A549 treated with AZD2906 at 1 μM for 4 hours (cell line): ENCODE results near the gene COQ4. TPM values are rescaled to one million over a fixed set of nuclear protein-coding genes. Genes with fewer than 3 reads are reported as not detected.

Source experiments
- total RNA-seq: library from RNA; stranded (reverse); fragments of 200-300 nt; extraction: Qiagen RNA extraction; gene quantifications from 5 replicates; pipeline ENCODE4 v1.2.3, GENCODE V29; 2022

COQ4 gene
- 52.2 to 61.8 TPM (median 58.9 TPM) in 5 replicates for total RNA-seq

GRCh38 chr9:128322404-128323211 is at the start of gene COQ4, which contains the start of gene TRUB2:
Gene COQ4, plus strand, starts transcription at chr9:128322839. Its CDS starts 20 bp downstream, at chr9:128322859.
Gene TRUB2, minus strand, starts transcription at chr9:128322447. Its CDS starts 39 bp downstream, at chr9:128322408.

DNA sequence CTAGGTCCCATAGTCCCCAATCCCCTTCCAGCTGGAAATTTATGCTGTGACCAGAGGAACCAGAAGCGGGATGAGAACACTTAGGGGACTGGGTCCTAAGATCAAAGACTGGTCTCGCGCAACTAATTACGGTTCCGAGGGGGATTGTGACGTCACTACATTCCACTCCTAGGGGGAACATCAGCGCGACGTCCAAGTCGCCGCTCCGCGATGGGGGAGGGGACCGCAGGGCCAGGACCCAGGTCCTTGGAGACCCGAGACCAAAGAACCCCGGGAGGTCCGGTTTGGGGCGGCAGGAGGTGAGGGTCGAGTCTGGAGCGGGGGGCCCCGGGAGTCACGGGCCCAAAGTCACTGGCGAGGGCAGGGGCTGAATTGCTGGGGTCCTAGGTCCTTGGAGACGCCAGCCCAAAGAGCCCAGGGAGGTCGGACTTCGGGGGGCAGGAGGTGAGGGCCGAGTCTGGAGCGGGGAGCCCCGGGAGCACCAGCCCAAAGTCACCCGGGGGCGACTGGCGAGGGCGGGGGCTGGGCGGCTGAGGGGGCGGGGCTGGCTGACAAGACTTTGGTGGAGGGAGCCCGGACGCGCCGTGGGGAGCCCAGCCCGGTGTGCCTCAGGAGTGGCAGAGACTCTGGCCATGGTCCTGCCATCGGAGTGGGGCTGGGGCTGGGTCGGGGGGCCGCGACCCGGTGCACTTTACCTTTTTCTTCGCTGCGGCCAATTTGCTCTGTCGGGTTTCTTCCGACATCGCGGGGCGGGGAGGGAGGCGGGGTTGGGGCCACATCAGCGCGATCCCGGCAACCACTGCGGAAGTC is 47.2 kb upstream of the COQ4 start, which contains the start of gene GOLGA2:
GOLGA2 (minus strand) TSS at position 810 of the 810 bp plus-strand sequence; CDS start at position 779, 31 bp downstream.

DNA sequence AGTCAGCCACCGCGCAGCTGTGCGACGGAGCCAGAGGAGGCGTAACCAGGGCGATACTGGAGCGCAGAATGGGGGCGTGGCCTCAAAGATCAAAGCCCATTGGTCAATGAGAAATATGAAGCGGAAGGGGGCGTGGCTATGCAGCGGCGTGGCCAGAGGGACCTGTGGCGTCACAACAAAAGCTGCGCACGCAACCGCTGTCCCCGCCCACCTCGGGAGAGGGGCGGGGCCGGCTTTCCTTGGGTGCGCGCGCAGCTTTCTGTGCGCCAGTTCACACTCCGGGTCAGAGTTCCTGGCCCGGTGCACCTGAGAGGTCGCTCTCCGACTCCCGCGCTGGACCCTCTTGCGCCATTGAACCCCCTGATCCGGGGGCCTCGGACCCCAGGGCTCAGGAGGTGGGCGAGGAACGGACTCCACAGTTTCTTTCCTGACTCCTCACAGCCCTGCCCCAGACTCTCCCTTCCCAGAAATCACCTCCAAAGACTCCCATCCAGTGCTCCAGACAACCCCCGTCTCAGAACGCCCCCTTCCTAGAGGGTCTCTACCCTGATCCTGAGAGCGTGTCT is 46.5 kb upstream of the COQ4 start, which contains the start of gene SWI5:
SWI5 (plus strand) TSS at position 269 of the 566 bp plus-strand sequence.

GRCh38 chr9:128339761-128340690 is 17.4 kb downstream of the COQ4 start, which contains the start of gene SLC27A4:
Gene SLC27A4, plus strand, starts transcription at chr9:128340527. Its CDS starts 2,606 bp downstream, at chr9:128343133.

DNA sequence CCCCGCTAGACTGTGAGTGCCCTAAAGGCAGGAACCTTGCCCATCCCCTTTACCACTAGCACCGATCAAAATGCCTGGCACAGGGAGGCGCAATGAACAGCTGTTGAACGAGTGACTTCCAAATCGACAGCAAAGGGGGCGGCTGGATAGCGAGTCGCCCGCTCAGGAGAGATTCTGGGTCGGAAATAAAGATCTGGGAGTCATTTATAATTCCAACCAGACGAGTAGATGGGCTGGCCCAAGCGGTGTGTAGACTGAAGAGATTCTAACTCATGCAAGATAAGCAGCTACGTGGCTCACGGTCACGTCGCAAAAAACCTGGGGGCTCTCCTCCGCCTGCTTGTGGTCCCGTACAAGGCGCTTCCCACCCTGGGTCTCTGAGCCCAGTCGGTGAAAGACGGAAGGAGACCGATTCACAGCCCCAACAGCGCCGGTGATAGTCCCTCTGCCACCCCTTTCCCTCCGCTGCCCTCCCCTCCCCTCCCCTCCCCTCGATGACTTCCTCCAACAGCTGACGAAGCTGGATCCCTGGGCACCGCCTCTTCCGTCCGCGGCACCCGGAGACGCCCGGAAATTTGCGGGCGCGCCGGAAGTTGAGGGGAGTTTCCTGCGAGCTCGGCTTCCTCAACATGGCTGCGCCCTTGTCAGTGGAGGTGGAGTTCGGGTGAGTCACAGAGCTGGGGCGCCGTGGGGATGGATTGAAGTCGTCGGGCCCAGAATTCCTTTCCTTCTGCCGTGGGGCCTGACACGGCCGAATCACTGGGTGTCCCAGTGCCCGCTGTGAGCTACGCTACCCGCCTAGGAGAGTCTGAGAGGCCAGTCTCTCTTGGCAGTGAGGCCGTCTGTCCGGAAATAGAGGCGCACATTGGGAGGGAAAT is 48.4 kb downstream of the COQ4 start, which contains the start of gene URM1:
URM1 (plus strand) TSS at position 623 of the 878 bp plus-strand sequence; CDS start at position 630, 7 bp downstream.

Other genes starting within 250 kb of the COQ4 start
- 78.5 to 99.8 TPM (median 99.1 TPM) in 5 replicates for gene PTGES2, start 195.1 kb upstream of the COQ4 start, total RNA-seq
- gene LCN2, start 173.4 kb upstream of the COQ4 start, total RNA-seq = 3.3 to 6.9 TPM (median 3.6 TPM) in 5 replicates
- 39.5 to 74.4 TPM (median 67.3 TPM) in 5 replicates for gene BBLN, start 162.6 kb upstream of the COQ4 start, total RNA-seq
- 64.7 to 91.5 TPM (median 81.8 TPM) in 5 replicates for gene CIZ1, start 131.3 kb upstream of the COQ4 start, total RNA-seq
- gene DNM1, start 119.5 kb upstream of the COQ4 start, total RNA-seq = 78.9 to 89.5 TPM (median 83.5 TPM) in 5 replicates
- gene GOLGA2, start 46.8 kb upstream of the COQ4 start, total RNA-seq = 43.1 to 47.7 TPM (median 46.4 TPM) in 5 replicates
- 36.5 to 45.8 TPM (median 43.0 TPM) in 5 replicates for gene SWI5, start 46.6 kb upstream of the COQ4 start, total RNA-seq
- gene TRUB2, start 392 bp upstream of the COQ4 start, total RNA-seq = 40.9 to 49.1 TPM (median 46.8 TPM) in 5 replicates
- gene SLC27A4, start 17.7 kb downstream of the COQ4 start, total RNA-seq = 37.3 to 49.5 TPM (median 45.2 TPM) in 5 replicates
- gene URM1, start 48.5 kb downstream of the COQ4 start, total RNA-seq = 68.1 to 87.1 TPM (median 84.3 TPM) in 5 replicates
- gene CERCAM, start 98.0 kb downstream of the COQ4 start, total RNA-seq = 34.2 to 41.0 TPM (median 36.2 TPM) in 5 replicates
- 21.7 to 26.4 TPM (median 23.6 TPM) in 5 replicates for gene ODF2, start 133.2 kb downstream of the COQ4 start, total RNA-seq
- gene GLE1, start 181.9 kb downstream of the COQ4 start, total RNA-seq = 26.5 to 29.0 TPM (median 28.3 TPM) in 5 replicates
- 129 to 153 TPM (median 147 TPM) in 5 replicates for gene SPTAN1, start 229.7 kb downstream of the COQ4 start, total RNA-seq